GM18951 (cell line): ENCODE data around the gene KHK.

ENCODE experiments used
- POLR2A ChIP-seq: IDR thresholded peaks from 4 replicates; pipeline ENCODE4 v1.6.1; 2011; ENCODE audit warnings: mild to moderate bottlenecking; ENCODE audit not compliant: insufficient read length, insufficient read depth; ENCODE audit errors: extremely low read depth
- in situ Hi-C: fragments of 300-500 bp; cut with MboI; formaldehyde crosslinking; loops from one replicate; pipeline ENCODE4 v1.12.0; 2022; ENCODE audit warnings: low sequenced_read_pairs, mixed read lengths, inconsistent platforms; ENCODE audit not compliant: unreplicated experiment

KHK gene

DNA sequence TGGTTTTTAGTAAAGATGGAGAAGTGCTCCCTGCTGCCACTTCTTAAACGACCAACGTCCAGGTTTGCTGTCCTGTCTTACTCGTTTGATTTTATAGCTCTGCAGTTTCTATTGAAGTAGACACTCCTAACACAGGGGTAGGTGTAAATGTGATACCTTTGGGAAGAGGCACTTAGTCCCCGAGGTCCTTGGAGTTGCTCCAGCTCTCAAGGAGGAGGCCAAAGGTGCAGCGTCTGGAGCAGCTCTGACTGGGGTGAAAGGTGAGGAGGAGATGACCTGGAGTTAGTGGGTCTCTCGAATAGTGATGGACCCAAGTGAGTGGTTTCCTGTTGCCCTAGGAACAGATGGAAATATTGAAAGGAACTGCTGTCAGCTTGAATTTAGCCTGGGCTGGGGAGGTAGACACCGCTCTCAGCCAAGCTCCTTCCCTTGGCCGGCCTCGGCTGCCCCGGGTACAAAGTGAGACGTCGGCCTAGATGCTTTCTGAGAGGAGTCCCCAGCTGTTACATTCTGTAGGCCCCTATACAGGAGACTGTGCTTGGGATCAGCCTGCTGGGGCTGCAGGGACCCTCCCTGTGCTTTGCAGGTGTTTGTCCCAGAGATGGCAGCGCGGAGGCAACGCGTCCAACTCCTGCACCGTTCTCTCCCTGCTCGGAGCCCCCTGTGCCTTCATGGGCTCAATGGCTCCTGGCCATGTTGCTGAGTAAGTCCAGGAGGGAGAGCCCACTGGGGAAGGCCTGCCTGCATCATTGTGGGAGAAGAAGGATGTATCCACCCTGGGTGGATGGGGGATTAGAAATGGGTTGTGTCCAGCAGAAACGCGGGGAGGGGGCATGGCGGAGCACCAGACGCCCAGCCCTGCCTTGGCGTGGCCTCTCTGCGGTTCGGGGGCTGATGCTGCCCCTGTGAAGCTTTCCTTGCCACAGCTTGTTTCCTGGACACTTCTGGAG, 5.4 kb downstream of the KHK start:
- in situ Hi-C loops = no loop called here
- no peak for TF ChIP-seq POLR2A

- no peak for TF ChIP-seq POLR2A
- in situ Hi-C loops = no loop called here
These were observed 6.3 kb downstream of the KHK start for GRCh38 chr2:27092696-27093429.

- in situ Hi-C loops = no loop called here
- no peak for TF ChIP-seq POLR2A
These were observed 7.1 kb downstream of the KHK start for GRCh38 chr2:27093430-27094352.

GRCh38 chr2:27094353-27094984, 7.9 kb downstream of the KHK start:
- in situ Hi-C loops = no loop called here
- no peak for TF ChIP-seq POLR2A

DNA sequence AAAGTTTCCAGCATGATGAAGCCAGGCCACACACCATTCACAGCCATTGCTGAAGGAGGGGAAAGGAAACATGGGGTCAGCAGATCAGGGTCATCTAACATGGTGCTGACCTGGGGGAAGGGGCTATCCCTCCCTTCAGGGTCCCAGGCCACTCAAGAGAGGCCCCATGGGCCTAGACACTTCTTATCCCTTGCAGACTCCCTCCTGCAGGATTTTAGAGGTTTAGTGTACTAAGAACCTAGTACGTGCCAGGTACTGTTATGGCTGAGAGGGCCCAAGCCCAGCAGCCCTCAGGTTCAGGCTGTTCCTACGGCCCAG, 8.8 kb downstream of the KHK start:
- no peak for TF ChIP-seq POLR2A
- in situ Hi-C loops = no loop called here

DNA sequence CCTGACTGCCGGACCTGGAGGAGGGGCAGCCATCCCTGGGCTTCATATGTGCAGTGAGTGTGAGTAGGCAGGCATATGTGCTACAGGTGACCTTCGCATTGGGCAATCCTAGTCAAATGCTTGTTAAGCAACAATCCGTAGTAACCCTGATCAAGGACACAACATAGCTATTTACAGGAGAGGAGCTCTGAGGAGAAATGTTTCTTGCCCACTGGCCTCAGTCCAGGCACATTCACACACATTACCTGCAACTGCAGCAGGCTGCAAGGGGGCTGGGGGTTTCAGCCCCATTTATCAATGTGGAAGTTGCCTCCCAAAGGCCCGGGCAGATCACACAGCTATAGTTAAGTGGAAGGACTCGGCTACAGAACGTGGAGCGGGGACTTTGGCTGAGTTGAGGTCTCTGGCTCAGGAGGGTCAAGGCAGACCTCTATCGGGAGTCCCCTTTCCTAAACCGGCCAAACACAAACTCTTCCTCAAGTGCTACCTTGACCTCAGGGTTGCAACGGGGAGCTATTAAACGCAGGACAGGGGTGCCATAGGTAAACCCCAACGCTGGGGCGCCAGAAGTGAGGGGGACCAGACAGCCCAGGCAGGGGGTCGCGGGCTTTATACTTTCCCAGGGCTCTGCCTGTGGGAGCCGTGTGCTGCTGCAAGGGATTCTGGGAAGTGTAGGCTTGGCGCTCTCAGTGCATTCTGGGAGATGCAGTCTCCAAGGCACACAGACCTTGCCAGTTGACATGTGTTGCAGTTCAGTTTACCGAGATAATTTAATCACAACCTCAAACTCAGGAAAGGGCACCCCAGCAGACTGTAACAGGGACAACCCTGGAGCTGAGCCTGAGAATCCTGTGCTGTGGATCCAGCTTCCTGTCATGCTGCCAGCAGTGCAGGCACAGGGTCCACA, 9.4 kb downstream of the KHK start:
- in situ Hi-C loops = no loop called here
- TF ChIP-seq POLR2A = peak; percentile 35

DNA sequence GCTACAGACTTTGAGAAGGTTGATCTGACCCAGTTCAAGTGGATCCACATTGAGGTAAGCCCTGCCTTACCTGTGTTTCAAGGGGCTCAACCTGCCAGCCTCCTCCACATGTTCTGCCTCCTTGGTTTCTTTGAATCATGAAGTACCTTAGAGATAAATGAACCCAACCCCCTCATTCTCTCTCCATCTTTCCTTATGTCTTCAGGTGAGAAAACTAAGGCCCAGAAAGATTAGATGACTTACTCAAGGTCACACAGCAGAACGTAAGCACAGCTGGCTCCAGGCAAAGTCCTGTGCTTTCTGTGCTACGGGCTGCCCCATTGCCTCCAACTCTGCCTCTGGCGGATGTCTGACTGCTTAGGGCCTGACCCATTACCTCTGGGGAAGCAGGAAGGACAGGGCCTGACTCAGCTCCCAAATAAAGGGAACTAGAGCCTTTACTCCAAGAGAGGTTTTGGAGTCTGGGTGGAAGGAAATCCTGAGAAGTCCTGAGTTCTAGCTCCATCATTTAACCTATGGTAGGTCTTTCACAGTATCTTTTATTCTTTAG, 10.3 kb downstream of the KHK start:
- in situ Hi-C loops = no loop called here
- no peak for TF ChIP-seq POLR2A

DNA sequence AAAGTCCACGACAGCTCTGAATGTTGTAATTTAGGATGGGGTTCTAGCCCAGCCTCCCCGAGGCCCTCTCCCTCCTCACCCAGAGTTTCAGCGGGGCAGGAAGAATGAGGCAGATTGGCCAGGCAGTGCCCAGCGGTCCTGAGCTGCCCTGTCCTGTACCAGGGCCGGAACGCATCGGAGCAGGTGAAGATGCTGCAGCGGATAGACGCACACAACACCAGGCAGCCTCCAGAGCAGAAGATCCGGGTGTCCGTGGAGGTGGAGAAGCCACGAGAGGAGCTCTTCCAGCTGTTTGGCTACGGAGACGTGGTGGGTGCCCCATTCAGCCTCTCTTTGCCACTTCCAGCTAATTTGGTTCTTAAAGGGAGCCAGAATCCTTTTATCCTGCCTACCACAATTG, 10.8 kb downstream of the KHK start:
- TF ChIP-seq POLR2A = no peak
- in situ Hi-C loops = no loop called here

DNA sequence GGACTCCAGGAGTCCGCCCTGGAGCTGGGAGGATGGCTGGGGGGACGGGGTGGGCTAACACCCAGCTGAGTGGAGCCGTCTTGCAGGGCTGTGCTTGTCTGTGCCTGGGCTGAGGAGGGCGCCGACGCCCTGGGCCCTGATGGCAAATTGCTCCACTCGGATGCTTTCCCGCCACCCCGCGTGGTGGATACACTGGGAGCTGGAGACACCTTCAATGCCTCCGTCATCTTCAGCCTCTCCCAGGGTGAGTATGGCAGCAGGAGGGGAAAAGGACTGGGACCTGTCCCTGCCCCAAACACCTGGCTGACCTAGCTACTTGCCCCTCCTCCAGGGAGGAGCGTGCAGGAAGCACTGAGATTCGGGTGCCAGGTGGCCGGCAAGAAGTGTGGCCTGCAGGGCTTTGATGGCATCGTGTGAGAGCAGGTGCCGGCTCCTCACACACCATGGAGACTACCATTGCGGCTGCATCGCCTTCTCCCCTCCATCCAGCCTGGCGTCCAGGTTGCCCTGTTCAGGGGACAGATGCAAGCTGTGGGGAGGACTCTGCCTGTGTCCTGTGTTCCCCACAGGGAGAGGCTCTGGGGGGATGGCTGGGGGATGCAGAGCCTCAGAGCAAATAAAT, 12.9 kb downstream of the KHK start:
- no peak for TF ChIP-seq POLR2A
- in situ Hi-C loops = no loop called here

- in situ Hi-C loops = loop anchor here (10.0 kb wide), 1 partner anchor 185 kb away; the partner anchor contains the start of gene TRIM54
These were observed 13.5 kb downstream of the KHK start for GRCh38 chr2:27100036-27100435.

GRCh38 chr2:27102329-27102728, 15.8 kb downstream of the KHK start:
- in situ Hi-C loops = loop anchor here (10.0 kb wide), 1 partner anchor 182 kb away; the partner anchor contains the start of gene TRIM54

More at GRCh38 chr2:27100036-27100435, 13.5 kb downstream of the KHK start:
- TF ChIP-seq POLR2A = no peak

More at GRCh38 chr2:27102329-27102728, 15.8 kb downstream of the KHK start:
- no peak for TF ChIP-seq POLR2A
